ENCODE measurements around the gene TPSD1.
A peak's percentile ranks its signal among the peaks of the same experiment; 100 is the strongest.
"Not testable (repeated sequence)": the region's sequence is repeated elsewhere in the genome, so short reads cannot be mapped to it uniquely, and the experiment has no call there.

Gene TPSD1

DNA sequence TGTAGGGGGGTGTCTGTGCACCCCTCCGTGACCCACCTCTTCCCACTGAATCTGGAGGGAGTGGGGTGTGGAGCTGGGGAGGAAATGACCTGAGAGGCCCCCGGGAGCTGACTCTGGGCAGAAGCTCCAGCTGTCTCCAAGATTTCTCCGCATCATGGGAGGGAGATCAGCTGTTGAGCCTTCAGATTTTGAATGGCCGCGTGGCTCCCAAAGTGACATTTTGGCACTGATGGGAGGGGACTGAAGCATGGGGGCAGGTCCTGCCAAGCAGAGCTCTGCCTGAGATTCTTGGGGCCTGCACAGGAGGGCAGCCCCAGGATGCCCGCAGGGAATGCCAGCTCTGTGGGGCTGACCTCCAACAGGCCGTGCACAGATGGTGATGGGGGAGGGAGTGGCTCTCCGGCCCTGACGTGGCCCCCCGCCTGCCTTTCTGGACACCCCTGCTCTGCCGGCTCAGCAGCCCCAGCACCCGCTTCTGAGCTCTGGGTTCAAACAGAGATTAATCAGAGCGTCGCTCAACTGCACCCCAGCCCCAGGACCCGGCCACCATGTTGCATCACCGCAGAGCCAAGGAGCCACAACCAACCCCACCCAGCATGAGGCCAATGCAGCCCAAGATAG, 28.2 kb downstream of the TPSD1 start:
- DNase-seq, result no peak

DNA sequence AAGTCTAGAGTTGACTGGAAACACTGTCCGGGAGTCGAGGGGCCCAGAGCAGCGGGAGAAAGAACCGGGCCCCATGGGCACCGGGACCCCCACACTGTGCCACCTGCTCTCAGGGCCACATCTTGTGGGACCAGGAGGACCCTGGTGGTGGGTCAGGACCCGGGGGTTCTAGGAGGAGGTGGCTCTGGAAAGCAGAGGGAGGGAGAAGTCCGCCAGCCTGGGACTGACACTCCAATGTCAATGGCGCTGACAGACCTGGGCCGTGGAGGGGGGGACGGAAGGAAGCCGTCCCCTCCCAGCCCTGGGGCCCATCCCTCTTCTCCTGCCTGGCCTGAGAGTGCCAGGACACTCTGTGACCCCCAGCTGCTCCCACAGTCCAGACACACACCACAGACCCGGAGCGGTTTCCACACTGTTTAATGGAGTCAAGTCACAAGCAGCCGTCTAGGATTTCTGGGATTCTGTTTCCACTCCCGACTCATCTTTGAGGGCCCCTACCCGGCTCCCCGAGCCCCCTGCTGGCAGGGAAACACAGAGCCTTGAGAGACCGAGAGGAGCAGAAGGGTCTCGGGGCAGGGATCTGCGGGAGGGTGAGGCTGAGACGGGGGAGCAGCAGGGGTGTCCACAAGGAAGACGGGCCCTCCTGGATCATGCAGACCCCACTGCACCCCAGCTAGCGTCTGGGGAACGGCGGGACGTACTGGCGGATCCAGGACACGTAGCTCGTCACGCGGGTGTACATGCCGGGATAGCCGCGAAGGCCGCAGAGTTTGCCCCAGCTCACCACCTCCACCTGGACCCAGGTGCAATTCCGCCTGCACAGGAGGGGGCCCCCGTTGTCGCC, 30.0 kb downstream of the TPSD1 start:
- no peak for DNase-seq

DNA sequence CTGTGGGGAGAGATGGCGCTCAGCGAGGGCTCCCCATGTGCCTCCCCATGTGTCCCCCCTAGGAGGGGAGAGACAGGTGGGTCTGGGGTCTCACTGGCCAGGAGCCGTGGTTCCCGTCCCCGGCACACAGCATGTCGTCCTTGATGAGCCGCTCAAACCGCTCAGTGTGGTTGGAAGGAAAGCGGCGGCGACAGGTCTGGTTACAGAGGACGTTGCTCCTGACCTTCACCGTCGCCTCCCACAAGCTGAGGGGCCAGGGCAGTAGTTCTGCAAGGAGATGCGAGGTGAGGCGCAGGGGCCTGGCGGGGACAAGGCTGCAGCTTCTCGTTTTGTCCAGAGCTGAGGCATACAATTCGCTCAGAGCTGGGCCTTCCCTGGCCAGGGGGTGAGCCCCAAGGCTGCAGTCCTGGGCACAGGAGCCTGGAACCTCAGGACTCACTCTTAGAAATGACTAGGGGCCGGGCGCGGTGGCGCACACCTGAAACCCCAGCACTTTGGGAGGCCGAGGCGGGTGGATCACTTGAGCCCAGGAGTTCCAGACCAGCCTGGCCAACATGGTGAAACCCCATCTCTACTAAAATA, 30.7 kb downstream of the TPSD1 start:
- DNase-seq, result no peak

DNA sequence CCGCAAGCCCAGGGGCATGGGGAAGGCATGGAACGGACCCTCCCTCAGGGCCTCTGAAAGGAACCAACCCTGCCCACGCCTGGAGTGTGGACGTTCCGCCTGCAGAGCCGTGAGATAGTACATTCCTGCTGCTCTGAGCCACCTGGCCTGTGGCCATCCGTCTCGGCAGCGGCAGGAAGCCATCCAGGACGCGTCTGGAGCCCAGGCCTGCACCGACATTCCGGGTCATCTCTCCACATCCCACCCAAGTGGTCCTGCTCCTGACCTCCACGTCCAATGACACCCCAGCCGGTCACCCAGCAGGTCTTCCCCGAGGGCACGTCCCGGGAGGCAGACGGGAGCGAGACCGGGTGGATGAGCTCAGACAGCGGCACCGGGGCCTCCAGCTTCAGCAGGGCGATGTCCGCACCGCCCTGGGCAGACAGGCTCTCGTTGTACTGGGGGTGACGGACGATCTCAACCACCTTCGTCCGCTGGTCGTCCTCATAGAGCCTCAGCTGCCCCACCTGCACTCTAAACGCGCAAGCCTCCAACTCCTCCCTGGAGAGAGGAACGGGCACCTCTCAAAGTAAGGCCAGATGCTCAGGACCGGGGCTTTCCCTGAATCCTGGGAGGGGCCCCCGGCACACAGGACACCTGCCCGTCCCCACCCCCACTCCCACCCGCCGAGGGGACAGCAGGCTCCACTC, 32.3 kb downstream of the TPSD1 start:
- DNase-seq, result no peak

DNA sequence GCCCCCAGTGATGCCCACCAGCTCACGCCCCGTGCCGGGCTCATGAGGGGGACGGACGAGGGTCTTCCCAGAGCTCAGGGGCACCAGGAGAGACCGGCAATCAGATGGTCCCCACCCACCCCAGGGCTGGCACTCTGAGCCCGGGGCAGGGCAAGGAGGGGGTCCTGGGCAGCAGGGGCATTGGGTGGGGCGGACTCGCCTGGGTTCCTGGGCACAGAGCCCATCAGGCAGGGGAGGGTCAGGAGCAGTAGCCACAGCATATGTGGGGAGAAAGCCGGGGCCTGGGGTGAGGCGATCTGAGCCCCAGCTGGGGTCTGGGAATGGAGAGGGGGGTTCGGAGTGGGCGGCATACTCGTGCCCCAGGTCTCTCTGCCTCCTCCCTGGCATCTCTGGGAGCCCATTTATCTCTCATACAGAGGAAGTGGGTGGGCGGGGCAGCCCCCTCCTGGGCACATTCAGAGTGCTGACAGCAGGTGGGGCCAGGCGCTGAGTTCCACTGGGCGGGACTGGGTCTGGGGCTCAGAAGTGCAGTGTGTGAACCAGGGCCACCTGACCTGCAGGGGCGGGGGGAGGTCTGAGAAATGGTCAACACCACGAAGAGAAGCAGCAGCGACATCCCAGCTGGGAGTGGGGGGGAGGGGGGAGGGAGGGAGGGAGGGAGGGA, 33.1 kb downstream of the TPSD1 start:
- DNase-seq, result no peak

DNA sequence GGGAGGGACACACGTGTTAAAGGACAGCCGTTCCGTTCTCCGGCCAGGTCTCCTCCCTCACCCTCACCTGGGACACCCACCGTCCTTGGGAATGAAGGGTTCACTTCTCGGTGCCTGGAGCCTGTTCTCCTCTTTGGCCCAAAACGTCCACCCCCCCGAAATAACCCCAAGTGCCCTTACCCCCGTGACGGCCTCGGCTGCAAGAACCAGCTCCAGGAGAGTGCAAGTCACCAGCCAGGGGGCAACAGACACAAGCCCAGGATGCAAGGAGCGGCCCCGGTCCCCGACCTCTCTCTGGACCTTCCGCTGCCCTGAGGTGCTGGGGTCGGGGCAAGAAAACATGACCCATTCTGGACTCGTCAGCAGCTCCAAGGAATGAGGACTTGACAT, 33.6 kb downstream of the TPSD1 start:
- no peak for DNase-seq

GRCh38 chr16:1290063-1290501, 34.2 kb downstream of the TPSD1 start:
- DNase-seq, result no peak

DNA sequence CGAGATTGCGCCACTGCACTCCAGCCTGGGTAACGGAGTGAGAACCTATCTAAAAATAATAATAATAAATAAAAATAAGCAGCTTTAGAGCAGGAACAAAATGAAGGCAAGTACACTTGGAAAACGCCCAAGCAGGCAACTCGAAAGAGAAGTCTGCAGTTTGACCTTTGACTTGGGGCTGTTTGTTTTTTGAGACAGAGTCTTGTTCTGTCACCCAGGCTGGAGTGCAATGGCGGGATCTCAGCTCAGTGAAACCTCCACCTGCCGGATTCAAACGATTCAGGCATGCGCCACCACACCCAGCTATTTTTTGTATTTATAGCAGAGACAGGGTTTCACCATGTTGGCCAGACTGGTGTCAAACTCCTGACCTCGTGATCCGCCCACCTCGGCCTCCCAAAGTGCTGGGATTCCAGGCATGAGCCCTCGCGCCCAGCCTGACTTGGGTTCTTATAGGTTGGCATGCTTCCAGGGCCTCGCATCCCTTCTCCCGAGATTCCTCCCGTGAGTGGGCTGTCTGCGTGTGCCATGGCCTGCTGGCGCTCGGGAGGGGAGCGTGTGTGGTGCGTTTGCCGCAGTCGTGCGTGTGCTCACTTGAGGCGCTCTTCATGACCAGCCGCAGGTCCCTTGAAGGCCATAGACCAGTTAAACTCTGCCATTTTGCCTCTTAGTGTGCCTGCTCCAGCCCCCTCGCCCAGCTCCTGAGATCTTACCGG, 35.1 kb downstream of the TPSD1 start:
- peak; percentile 47 for DNase-seq

GRCh38 chr16:1291576-1291974, 35.7 kb downstream of the TPSD1 start:
- DNase-seq, result no peak

GRCh38 chr16:1292208-1292607, 36.3 kb downstream of the TPSD1 start:
- not testable (repeated sequence) for DNase-seq

DNA sequence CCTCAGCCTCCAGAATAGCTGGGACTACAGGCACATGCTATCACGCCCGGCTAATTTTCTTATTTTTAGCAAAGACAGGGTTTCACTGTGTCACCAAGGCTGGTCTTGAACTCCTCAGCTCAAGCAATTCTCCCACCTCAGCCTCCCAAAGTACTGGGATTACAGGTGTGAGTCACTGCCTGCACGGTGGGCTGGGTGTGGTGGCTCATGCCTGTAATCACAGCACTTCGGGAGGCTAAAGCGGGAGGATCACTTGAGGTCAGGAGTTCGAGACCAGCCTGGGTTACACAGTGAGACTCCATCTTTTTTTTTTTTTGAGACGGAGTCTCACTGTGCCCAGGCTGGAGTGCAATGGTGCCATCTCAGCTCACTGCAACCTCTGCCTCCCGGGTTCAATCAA, 36.9 kb downstream of the TPSD1 start:
- DNase-seq, result not testable (repeated sequence)

GRCh38 chr16:1293921-1294656, 38.2 kb downstream of the TPSD1 start:
- DNase-seq, result no peak

DNA sequence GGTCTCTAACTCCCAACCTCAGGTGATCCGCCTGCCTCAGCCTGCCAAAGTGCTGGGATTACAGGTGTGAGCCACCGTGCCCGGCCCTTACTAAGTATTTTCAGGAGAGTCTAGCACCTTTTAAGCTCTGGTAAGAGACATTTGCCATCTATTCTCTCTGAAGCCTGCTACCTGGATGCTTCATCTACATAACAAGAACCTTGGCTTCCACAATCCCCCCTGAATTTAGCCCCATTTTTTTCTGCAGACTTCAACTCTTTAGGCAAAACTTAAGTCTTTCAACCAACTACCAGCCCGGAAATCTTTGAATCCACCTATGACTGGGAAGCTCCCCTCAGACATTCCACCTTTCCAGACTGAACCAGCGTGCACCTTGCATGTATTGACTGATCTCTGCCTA, 39.6 kb downstream of the TPSD1 start:
- no peak for DNase-seq

- not testable (repeated sequence) for DNase-seq
Observed at GRCh38 chr16:1296688-1297017, 40.8 kb downstream of the TPSD1 start.

GRCh38 chr16:1297018-1297696, 41.3 kb downstream of the TPSD1 start:
- no peak for DNase-seq

- no peak for DNase-seq
Observed at GRCh38 chr16:1298406-1298805, 42.5 kb downstream of the TPSD1 start.

DNA sequence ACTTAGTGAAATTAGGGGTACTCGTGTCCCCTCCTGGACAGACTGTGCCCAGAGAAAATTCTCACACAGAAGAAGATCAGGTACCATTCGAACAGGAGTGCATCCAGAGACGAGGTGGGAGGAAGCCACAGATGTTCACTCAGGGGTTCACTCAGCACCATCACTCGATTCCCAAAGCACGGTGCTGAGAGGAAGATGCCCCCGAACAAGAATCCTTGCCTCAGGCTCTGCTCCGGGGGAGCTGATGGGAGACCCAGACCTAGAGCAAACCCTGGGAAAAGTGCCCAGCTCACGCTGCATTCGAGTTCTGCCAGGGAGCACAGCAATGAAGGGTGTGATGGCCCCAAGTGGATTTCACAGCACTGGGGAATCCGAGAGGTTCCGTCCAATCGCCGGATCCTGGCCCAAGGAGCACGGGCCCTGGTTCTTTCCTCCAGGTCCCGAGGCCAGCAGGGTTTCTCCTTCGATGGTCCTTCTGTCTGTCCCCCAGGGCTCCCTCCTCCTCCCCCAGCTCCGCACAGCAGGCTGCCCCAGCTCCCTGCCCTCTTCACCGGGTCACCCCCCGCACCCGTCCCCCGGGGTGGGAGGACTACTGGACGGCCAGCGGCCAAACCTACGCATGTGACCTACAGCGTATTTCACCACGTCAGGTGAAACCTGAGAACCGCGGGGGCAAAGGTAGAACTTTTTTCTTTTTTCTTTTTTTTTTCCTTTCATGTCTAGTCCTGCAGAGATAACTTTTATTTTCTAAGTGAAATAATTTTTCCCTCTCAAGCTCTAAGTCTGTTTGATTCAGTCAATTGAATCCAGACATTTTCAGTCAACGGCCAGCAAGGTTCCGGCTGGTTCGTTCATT, 43.4 kb downstream of the TPSD1 start:
- DNase-seq, result no peak

DNA sequence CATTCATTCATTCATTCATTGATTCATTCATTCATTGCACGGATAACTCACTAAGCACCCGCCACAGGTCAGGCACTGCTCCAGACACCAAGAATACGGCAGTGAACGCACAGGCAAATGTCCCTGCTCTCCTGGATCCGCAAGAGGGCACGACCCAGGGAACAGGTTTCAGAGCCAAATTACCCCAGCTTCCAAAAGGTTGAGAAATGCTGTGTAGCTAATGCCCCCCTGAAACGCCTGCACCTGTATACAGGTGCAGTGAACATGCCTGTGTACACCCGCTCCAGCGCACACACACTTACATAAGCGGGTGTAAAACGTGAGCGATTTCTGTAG, 44.0 kb downstream of the TPSD1 start:
- no peak for DNase-seq

DNA sequence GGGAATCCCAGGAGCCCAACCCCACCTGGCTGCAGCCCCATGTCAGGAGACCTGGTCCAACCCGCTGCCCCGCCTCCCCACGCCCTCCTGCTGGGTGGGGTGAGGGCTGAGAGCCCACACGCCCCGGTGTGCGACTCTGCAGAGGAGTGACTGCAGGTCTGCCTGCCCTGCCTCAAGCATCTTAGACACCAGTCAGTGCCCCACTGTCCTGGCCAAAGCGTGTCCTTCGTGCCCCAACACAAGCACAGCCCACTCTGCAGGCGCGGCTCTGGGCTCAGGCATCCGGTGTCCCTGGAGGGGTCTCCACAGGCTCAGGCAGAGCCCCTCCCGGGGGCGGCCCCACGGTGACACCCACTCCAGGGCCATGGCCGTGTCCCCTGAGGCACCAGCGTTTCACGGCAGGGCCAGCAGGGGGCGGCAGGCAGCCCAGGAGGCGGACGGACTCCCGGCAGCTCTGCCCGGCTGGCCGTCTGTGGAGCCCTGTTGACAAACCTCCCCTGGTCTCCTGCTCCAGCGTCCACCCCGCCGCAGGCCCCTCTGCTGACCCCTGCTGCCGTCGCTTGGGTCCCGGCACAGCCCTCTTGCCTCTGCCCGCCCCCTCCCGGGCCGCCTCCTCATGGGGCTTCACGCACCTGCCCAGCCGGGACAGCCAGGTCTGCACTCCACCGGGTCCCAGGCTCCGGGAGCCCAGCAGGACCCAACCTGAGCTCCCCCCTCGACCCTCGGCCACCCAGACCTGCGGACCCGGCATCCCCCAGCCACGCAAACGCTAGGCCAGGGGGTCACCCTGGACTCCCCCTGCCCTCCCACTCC, 45.0 kb downstream of the TPSD1 start:
- DNase-seq, result no peak
